Sigmoid colon (tissue), 4 donors: ENCODE results near the gene PHC2.

Experiments
- EP300 ChIP-seq, 4 donors: sonication (generic); formaldehyde crosslinking; IDR thresholded peaks; one replicate each; pipeline ENCODE4 v1.6.1; 2017; ENCODE audit warnings: antibody characterized with exemption in 4 of 4
- POLR2A ChIP-seq, 2 donors: fragments of 450-650 bp; IDR thresholded peaks; one replicate each; pipeline ENCODE4 v1.6.1; 2016; ENCODE audit warnings: antibody characterized with exemption in 2 of 2, mild to moderate bottlenecking in 2 of 2, moderate library complexity in 2 of 2
- POLR2AphosphoS5 ChIP-seq, 4 donors: sonication (generic); formaldehyde crosslinking; IDR thresholded peaks; one replicate each; pipeline ENCODE4 v1.6.1; 2017; ENCODE audit warnings: antibody characterized with exemption in 4 of 4
- TF ChIP-seq, protein P1 (sequence below), 4 experiments: fragments of 450-650 bp in 3 of 4; fragments of 200-600 bp in 1 of 4; IDR thresholded peaks; one replicate each; pipeline ENCODE4 v1.5.1; 2016 to 2019; ENCODE audit warnings: antibody characterized with exemption in 4 of 4, mild to moderate bottlenecking in 3 of 4, moderate library complexity in 2 of 4

DNA sequence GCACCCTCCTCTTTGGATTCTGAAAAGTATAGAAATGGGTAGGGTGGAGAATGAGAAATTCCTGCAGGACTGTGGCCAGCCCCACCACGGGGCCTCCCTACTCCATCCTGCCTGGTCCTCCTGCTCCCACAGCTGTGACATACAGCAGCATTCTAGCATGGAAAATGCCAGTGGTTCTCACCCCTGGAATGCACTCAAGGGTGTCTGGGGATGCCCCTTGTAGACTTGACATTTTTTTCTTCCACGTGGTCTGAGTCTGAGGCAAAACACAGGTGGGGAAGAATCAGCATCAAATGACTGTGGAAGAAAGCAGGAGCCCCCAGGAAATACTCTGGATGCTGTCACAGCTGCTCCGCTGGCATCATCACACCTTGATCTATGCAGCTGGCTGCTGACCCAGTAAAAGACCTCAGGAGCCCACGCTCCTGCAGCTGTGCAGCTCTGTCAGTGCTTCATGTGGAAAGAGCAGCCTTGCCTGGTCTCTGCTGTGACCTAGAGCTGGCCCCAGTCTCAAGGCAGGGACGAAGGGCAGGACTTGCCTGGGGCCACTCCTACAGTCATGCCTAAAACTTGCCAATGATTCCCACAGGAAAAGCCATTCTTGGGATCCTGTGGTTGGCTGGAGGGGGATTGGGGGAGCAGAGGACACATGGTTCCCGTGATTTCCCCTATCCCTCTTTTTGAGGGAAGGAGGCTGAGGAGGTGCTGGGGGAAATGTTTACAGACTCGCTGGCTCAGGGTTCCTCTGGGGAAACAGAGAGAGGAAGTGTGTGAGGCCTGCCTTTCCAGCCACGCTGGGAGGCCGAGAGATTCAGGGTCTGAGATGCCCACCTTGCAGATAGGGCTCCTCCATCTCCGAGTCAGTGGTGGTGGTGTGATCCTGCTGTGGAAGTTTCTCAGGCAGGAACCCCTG, 99.2 kb downstream of the PHC2 start:
- TF ChIP-seq, protein P1, sequence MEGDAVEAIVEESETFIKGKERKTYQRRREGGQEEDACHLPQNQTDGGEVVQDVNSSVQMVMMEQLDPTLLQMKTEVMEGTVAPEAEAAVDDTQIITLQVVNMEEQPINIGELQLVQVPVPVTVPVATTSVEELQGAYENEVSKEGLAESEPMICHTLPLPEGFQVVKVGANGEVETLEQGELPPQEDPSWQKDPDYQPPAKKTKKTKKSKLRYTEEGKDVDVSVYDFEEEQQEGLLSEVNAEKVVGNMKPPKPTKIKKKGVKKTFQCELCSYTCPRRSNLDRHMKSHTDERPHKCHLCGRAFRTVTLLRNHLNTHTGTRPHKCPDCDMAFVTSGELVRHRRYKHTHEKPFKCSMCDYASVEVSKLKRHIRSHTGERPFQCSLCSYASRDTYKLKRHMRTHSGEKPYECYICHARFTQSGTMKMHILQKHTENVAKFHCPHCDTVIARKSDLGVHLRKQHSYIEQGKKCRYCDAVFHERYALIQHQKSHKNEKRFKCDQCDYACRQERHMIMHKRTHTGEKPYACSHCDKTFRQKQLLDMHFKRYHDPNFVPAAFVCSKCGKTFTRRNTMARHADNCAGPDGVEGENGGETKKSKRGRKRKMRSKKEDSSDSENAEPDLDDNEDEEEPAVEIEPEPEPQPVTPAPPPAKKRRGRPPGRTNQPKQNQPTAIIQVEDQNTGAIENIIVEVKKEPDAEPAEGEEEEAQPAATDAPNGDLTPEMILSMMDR (IDR thresholded peaks at IDR 0.05) = no peak
- TF ChIP-seq POLR2A (IDR thresholded peaks at IDR 0.05) (no peak), EP300 (IDR thresholded peaks at IDR 0.05) (no peak), POLR2AphosphoS5 (IDR thresholded peaks at IDR 0.05) (no peak)
